ENCODE results near the gene ANKRD12.
A peak's percentile ranks its signal among the peaks of the same experiment; 100 is the strongest.

The ANKRD12 gene

DNA sequence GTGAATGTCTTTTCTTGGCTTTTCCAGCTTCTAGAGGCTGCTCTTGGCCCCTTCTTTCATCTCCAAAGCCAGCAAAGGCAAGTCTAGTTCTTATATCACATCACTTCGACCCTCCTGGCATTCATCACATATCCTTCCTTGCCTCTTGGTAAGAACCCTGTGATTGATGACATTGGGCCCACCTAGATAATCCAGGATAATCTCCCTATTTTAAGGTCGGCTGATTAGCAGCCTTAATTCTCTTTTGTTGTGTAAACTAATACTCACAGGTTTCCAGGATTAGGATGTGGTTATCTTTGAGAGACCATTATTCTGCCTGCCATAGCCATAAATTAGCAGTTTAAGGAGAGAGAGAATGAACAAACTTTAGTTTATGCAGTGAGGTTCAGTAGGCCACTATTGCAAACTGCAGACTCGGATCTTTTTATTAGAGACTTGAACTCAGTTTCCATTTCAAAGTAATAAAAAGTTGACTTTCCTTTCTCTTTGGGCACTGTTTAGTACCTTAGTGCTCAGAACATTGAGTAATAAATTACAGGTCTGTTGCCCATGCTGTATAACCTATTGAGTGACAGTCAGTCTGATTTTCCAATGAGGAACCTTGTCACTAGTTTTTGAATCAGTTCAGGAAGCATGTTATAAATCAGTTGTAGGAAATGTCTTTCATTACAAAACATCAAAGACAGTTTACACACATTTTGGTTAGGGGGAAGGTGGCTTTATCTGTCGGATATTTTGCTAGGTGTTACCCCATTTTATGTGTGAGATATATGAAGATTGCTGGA lies 29.6 kb upstream of the ANKRD12 start:
- no peak for DNase-seq

- no peak for DNase-seq
These were observed 27.7 kb upstream of the ANKRD12 start for GRCh38 chr18:9108911-9109310.

GRCh38 chr18:9109523-9109922 lies 27.1 kb upstream of the ANKRD12 start:
- DNase-seq = no peak

DNA sequence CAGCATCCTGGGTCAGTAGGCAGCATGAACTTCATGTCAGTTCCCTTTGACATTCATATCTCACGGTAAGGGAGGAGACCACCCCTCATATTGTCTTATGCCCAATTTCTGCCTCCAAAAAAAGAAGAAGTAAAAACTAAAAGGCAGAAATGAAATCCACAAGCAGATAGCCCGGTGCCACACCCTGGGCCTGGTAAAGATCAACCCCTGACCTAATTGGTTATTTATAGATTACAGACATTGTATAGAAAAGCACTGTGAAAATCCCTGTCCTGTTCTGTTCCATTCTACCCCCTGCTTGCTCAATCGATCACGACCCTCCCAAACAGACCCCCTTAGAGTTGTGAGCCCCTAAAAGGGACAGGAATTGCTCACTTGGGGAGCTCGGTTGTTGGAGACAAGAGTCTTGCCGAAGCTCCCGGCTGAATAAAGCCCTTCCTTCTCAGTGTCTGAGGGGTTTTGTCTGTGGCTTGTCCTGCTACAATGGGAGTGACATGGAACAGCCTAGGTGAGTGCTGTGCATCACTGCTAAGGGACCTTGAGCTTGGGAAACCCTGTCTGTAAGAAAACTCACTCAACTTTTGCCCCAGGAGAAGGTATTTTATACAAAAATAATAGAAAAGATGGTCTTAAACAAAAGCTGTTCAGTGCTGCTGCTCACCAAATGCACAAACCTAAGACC lies 23.0 kb upstream of the ANKRD12 start:
- no peak for DNase-seq

DNA sequence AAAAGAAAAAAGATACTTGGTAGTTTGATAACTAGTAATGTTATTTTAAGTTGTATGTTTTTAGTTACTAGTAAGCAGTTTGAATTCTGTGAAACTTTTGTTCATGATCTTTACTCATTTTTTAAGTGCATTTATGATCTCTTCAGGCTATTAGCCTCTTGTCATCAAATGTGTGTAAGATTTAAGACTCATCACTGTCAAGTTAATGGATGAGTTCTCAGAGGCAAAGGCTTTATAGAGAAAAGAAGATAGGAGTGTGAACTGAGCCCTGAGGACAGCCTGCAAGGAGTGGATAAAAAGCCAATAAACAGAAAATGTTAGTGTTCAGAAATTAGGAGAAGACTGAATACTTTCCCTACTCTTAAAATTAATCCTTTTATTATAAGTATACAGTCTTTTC lies 20.6 kb upstream of the ANKRD12 start:
- DNase-seq = no peak

DNA sequence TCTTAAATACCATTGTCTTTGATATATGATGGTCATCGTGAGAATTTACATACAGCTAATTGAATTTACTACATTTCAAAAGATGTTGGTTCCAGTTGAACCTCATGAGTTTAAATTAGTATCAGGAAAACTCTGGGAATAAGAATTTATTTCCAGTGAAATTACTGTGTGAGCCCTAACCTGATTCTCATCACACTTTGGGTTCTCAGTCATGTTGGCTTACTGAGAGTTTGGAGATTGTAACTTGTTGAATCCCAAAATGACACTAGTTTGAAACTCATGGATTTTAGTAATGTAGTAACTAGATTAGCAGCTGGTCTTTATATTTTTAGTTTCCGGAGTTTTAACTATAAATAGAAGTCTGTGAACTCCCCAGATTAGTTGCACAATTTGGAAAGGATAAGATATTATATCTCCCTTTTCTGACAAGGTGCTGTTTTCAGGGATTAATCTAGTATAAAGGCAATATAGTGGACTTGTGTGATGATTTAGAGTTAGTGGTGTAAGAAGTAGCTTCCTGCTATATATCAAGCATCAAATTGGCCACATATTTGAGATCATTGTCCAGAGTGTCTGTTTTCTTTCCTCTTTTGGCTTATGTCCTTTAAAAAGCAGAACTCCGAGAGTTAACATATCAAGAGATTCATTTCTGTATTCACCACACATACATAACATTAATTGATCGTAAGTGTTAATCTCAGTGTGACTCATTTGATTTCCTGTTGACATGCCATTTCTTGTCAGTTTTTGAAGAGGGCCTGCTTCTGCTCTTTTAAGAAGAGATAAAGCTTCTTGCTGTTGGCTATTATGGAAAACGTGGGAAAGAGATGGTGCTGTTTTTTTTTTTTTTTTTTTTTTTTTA lies 18.4 kb upstream of the ANKRD12 start:
- no peak for DNase-seq

- DNase-seq = no peak
These were observed 15.8 kb upstream of the ANKRD12 start for GRCh38 chr18:9120796-9121195.

DNA sequence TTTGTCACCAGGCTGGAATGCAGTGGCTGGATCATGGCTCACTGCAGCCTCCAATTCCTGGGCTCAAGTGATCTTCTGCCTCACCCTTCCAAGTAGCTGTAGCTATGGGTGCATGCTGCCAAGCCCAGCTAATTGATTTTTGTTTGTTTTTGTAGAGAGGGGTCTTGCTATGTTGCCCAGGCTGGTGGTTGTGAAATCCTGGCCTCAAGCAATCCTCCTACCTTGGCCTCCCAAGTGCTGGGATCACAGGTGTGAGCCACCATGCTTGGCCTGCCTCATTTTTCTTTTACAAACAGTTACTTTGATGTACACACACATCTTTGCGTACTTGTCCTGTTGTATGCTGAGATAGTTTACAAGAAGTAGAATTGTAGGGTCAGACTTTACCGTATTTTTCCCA lies 13.1 kb upstream of the ANKRD12 start:
- DNase-seq = no peak

DNA sequence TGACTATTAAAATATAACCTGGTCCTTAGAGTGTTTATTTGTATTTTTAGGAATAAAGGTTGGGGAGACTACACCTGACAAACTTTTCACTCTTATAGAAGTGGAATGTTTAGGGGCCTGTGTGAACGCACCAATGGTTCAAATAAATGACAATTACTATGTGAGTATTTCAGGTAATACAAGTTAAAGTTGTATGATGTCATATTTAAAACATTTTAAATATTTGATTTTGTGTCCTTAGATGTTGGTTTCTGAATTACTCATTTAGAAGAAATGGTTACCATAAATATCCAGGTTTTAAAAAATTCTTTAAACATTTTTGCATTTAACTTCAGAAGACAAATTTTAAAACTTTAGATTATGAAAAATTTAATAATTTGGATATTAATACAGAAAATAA lies 11.8 kb upstream of the ANKRD12 start:
- no peak for DNase-seq

DNA sequence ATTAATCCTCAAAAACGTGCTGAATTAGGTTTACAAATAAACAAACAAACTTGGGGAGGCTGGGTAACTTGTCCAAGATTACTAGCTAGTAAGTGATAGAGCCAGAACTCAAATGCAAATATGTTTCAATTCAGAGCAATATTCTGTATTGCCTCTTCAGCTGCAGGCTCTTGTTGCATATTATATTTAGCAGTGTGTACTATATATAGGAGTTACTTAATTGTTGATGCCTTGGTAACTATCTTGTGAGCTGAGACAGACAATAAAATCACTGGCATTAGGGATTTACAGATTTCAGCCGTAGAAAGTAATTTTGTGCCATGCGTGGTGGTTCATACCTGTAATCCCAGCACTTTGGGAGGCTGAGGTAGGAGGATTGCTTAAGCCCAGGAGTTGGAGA lies 10.2 kb upstream of the ANKRD12 start:
- DNase-seq = no peak

GRCh38 chr18:9130195-9130594 lies 6.4 kb upstream of the ANKRD12 start:
- no peak for DNase-seq

DNA sequence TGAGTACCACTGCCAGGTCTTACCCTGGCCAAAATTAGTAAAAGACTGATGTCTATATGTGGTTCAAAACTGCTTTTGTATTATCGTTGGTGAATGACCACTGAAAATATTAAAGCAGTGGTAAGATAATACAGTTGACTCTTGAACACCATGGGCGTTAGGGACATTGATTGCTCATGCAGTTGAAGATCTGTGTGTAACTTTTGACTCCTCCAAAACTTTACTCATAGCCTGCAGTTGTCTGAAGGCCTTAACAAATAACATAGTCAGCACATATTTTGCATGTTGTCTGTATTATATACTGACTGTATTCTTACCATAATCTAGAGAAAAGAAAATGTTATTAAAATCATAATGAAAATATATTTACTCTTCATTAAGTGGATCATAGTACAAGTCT lies 5.8 kb upstream of the ANKRD12 start:
- no peak for DNase-seq

- no peak for DNase-seq
These were observed 4.0 kb upstream of the ANKRD12 start for GRCh38 chr18:9132628-9133027.

DNA sequence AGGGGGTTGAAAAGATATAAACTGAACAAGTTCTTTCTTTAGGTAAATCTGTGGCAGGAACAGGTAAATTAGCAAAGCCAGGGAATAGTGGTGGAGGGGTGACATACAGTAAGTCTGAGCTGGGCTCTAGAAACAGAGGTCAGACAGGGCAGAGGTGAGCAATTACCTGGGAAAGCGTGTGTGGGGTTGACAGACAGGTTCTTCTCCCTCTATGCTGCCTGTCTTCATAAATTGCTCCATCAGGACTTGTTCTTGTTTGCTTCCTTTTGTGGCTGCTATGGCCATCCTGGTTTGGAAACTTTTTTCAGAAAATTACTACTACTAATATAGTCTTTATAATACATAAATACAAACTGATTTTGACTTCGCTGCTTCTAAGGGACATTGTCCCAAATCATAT lies 3.4 kb upstream of the ANKRD12 start:
- DNase-seq = no peak

GRCh38 chr18:9135081-9135911 lies 1.3 kb upstream of the ANKRD12 start:
- no peak for DNase-seq

- no peak for DNase-seq
These were observed 668 bp upstream of the ANKRD12 start for GRCh38 chr18:9135912-9136314.

DNA sequence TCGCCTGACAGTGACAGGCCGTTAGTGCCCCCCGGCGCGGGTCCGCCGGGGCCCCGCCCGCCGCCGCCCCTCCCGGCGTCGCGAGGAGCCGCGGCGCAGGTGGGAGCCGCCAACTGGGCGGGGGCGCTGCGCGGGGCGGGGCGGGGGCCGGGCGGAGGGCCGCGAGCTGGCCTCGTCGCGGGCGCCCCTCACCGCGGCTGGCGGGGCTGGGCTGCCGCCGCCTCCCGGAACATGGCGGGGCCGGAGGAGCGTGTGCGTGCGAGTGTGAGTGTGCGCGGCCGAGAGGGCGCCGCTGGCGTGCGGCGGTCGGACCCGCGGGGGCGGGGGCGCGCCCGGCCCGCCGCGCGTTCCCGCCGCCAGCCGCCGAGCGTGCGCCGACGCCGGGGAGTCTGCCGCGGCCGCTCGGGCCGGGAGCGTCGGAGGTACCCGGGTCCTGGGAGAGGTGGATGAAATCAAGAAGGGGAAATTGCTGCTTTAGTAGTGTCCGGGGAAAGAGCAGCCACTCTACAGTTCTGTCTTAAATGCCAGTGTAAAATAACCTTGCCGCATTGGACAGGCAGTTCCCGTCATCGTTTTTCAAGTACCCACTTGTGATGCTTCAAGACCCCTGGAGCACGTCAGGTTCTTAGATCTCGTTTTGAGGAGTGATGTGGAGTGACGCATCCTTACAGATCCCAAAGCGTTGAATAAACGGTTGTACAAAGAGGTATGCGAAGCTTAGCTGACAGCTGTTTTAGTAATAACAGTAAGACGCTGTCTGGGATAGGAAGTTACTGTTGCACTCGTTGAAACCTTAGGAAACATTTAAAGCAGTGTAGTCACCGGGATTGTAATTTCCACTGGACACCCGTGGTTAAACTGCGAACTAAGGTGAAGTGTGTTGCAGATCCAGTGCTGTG lies 836 bp downstream of the ANKRD12 start:
- DNase-seq = peak; percentile 63

- no peak for DNase-seq
These were observed 2.9 kb downstream of the ANKRD12 start for GRCh38 chr18:9139400-9140039.

DNA sequence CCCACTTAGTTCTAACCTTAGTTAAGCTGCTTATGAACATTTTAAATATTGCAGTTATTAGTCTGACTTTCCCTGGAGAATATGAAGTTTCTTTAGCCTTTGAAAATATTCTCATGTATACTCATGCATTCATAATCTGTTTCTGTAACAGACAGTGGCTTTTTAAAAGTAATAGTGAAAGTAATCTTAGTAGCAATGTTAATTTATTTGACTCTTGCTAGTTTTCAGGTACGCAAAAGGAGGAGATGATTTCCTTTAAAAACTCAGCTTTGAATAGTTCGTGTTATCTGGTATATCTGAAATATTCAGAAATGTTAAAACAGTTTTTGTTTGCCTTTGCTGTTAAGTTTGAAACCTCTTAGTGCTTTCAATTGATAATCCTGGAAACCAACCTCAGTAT lies 3.8 kb downstream of the ANKRD12 start:
- DNase-seq = no peak

GRCh38 chr18:9140984-9141383 lies 4.4 kb downstream of the ANKRD12 start:
- DNase-seq = no peak

DNA sequence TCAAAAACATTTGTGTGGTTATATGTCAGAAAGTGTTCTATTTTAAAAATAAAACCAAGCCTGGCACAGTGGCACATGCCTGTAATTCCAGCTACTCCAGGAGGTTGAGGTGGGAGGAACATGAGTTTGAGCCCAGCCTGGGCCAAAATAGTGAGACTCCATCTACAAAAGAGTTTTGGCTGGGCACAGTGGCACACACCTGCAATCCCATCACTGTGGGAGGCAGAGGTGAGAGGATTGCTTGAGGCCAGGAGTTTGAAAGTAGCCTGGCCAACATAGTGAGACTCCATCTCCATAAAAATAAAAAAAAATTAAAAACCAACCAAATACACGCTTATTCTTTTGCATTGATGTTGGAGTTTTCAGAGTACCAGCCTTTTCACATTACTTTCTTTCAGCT lies 9.6 kb downstream of the ANKRD12 start:
- no peak for DNase-seq
